ENCODE measurements around the gene FAM162B.
"Not testable (repeated sequence)": the region's sequence is repeated elsewhere in the genome, so short reads cannot be mapped to it uniquely, and the experiment has no call there.

FAM162B gene

DNA sequence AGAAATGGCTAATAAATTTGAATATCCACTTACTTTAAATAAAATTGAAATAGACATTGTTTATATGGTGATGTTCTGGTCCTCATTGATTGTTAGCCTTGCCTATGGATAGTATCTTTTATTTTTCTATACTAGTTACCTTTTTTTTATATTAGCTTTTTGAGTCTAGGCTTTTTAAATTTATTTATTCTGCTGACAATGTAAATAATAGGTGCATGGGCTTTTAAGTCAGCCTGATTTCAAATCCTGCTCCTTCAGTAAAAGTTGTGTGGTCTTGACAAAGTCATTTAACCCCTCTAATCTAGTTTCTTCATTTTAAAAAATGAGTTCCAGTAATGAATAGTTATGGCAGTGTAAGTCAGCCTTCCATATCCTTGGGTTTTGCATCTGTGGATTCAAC is 38.6 kb downstream of the FAM162B start:
- no peak for DNase-seq (ENCODE audit: low read depth)

DNA sequence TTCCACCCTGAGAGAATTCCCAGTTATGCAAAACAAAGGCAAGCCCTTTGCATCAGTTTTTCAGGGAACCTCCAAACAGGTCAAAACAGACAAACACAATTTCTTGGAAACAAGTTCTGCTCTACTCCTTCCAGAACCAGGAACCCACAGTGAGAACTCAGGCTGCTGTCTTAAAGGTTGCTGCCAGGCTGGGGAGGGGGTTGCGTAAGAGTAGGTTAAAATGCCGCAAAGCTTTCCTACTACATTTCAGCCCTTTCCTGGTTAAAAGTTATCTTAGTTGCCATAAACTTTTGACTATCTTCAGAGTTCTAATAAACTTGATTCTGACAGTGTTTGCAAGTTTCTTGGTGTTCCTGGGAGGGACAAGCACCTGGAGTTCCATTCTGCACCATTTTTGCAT is 50.8 kb downstream of the FAM162B start:
- no peak for DNase-seq (ENCODE audit: low read depth)

DNA sequence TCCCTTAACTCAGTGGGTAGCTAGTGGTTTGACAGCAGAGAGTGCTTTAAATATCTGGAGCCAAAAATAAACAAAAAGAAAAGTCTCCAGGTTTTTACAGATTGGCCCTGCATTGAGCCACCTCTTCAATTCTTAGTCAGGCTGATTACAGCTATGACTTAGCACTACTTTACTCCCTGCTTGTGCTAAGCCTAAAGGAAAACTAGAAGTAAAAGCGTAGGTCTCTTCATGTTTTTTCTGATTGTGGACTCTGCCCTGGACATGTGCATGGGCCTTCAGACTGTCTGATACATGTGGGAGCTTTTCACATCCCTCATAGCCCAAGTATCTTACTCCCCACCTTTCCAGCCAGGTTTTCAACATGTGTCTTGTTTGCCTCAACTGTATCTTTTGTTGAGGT is 51.2 kb downstream of the FAM162B start:
- no peak for DNase-seq (ENCODE audit: low read depth)

DNA sequence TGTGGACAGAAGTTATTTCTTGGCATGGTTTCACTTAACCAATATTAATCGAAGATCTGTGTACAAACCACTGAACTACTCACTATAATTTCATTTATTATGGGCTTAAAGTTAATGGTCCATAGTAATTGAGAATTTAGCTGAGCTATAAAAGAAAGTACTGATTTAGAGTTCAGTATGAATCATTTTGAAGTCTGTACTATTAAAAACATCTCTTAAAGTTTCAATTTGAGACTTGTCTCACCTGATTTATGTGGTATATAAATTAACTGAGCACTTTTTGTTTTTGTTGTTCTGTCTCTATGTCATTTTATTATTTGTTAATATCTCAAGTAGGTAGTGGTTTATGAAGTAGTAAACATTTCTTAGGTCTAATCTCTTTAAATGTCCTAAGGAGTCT is 59.6 kb downstream of the FAM162B start:
- no peak for DNase-seq (ENCODE audit: low read depth)

DNA sequence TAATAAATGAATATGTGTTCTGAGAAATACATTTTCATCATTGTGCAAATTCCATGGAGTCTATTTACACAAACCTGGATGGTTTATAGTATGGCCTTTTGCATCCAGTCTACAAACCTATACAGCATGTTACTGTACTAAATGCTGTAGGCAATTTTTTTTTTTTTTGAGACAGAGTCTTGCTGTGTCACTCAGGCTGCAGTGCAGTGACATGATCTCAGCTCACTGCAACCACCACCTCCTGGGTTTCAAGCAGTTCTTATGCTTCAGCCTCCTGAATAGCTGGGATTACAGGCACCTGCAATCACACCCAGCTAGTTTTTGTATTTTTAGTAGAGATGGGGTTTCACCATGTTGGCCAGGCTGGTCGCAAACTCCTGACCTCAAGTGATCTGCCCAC is 61.6 kb downstream of the FAM162B start:
- not testable (repeated sequence) for DNase-seq (ENCODE audit: low read depth)
